ENCODE results near the gene R3HCC1L.
"Not testable (repeated sequence)": the region's sequence is repeated elsewhere in the genome, so short reads cannot be mapped to it uniquely, and the experiment has no call there.

R3HCC1L gene

DNA sequence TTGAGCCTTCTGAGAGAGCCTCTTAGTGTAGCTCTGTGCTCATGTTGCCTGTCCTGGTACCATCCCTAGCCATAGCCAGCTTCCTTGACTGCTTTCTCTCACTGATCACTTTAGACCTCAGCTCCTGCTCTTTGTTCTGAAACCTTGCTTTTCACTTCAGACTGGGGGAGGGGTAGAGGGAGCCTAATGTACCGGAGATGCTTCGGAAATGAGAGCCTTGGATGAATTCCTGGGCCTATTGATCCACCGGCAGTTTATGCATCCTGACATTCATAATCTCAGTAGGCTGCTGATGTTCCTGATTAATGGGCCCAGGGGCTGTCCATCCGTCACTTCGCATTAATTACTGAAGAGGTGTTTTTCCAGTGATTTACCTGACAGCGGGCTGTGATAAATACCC, 38.8 kb downstream of the R3HCC1L start:
- ChIA-PET POLR2A (ENCODE audit: low non-redundant PET) (no interaction called here), CTCF (no interaction called here)
- DNase-seq (ENCODE audit: low spot score), result no peak
- TF ChIP-seq, protein P1, sequence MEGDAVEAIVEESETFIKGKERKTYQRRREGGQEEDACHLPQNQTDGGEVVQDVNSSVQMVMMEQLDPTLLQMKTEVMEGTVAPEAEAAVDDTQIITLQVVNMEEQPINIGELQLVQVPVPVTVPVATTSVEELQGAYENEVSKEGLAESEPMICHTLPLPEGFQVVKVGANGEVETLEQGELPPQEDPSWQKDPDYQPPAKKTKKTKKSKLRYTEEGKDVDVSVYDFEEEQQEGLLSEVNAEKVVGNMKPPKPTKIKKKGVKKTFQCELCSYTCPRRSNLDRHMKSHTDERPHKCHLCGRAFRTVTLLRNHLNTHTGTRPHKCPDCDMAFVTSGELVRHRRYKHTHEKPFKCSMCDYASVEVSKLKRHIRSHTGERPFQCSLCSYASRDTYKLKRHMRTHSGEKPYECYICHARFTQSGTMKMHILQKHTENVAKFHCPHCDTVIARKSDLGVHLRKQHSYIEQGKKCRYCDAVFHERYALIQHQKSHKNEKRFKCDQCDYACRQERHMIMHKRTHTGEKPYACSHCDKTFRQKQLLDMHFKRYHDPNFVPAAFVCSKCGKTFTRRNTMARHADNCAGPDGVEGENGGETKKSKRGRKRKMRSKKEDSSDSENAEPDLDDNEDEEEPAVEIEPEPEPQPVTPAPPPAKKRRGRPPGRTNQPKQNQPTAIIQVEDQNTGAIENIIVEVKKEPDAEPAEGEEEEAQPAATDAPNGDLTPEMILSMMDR (conservative IDR thresholded peaks at IDR 0.05; ENCODE audit: low read depth), result no peak
- H3K27ac ChIP-seq, result no peak overlapping the region

DNA sequence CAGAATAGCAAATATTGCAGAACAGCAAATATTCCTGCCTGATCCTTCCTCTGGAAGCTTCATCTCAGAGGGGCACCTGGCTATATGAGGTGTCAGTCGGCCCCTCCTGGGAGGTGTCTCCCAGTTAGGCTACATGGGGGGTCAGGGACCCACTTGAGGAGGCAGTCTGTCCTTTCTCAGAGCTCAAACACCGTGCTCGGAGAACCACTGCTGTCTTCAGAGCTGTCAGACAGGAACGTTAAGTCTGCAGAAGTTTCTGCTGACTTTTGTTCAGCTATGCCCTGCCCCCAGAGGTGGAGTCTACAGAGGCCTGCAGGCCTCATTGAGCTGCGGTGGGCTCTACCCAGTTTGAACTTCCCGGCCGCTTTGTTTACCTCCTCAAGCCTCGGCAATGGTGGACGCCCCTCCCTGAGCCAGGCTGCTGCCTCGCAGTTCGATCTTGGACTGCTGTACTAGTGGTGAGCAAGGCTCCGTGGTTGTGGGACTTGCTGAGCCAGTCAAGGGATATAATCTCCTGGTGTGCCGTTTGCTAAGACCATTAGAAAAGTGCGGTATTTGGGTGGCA, 48.0 kb downstream of the R3HCC1L start:
- DNase-seq (ENCODE audit: low spot score); H3K27ac ChIP-seq; POLR2A ChIA-PET (ENCODE audit: low non-redundant PET): not testable (repeated sequence)
- CTCF ChIA-PET, result interaction anchor here (0.6 kb wide), 1 partner anchor 40 kb away, joined by 4 read pairs; no protein-coding TSS in a partner anchor

DNA sequence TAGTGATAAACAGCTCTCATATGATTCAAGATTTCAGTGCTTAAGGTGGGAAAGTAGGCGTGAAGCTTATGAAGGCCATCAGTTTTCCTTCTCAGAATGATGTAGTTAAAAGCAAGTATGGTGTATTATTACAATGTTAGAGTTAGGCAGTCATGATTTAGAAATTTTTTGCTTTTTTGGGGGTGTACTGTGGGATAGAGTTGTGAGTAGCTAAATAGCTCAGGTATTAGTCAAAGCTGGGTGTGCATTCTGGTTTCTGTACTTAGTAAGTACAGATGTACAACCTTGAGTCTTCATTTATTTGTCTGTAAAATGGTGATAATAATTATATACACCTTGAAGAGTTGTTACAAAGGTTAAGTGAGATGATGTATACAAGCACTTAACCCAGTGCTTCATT, 52.2 kb downstream of the R3HCC1L start:
- POLR2A ChIA-PET (ENCODE audit: low non-redundant PET), result no interaction called here
- DNase-seq (ENCODE audit: low spot score), result no peak
- TF ChIP-seq, protein P1 (conservative IDR thresholded peaks at IDR 0.05; ENCODE audit: low read depth), result no peak
- no peak overlapping the region for H3K27ac ChIP-seq
- CTCF ChIA-PET, result no interaction called here

DNA sequence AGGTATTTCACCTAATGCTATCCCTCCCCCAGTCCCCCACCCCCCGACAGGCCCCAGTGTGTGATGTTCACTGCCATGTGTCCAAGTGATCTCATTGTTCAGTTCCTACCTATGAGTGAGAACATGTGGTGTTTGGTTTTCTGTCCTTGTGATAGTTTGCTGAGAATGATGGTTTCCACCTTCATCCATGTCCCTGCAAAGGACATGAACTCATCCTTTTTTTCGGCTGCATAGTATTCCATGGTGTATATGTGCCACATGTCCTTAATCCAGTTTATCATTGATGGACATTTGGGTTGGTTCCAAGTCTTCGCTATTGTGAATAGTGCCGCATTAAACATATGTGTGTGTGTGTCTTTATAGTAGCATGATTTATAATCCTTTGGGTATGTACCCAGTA, 56.3 kb downstream of the R3HCC1L start:
- H3K27ac ChIP-seq; CTCF ChIA-PET; POLR2A ChIA-PET (ENCODE audit: low non-redundant PET); DNase-seq (ENCODE audit: low spot score): not testable (repeated sequence)

DNA sequence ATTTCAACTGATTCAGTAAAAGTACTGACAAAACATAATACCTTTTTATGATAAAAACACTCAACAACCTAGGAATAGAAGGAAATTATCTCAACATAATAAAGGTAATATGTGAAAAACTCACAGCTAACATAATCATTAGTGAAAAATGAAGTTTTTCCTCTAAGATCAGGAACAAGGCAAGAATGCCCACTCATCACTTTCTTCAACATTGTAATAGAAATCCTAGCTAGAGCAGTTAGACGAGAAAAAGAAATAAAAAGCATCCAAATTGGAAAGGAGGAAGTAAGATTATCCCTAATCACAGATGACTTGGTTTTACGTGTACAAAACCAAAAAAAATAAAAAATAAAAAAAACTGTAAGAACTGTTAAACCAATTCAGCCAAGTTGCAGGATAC, 58.6 kb downstream of the R3HCC1L start:
- TF ChIP-seq, protein P1 (conservative IDR thresholded peaks at IDR 0.05; ENCODE audit: low read depth), result no peak
- no peak for DNase-seq (ENCODE audit: low spot score)
- ChIA-PET CTCF (no interaction called here), POLR2A (ENCODE audit: low non-redundant PET) (no interaction called here)
- H3K27ac ChIP-seq, result no peak overlapping the region

DNA sequence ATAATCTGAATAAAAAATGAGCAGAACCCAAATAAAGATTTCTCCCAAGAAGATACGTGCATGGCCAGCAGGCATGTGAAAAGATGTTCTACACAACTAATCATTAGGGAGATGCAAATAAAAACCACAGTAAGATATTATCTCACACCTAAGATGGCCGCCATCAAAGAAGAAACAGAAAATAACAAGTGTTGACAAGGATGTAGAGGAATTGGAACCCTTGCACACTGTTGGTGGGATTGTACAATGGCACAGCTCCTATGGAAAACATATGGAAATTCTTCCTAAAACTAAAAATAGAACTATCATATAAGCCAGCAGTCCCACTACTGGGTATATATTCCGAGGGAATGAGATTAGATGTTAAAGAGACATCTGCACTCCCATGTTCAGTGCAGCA, 60.2 kb downstream of the R3HCC1L start:
- CTCF ChIA-PET, result no interaction called here

DNA sequence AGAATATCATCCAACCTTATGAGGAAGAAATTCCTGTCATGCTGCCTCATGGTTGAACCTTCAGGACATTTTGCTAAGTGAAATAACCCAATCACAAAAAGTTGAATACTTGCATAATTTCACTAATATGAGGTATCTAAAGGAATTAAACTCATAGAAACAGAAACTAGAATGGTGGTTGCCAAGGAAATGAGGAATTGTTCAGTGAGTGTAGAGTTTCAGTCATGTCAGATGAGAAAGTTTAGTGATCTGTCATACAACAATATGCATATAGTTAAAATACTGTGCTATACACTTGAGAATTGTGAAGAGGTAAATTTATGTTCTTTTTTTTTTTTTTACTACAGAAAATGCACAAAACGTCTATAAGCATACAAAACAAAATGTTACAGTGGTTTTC, 60.7 kb downstream of the R3HCC1L start:
- no peak overlapping the region for H3K27ac ChIP-seq
- no peak for DNase-seq (ENCODE audit: low spot score)
- CTCF ChIA-PET, result no interaction called here
- POLR2A ChIA-PET (ENCODE audit: low non-redundant PET), result no interaction called here
- TF ChIP-seq, protein P1 (conservative IDR thresholded peaks at IDR 0.05; ENCODE audit: low read depth), result no peak

More for the DNA sequence above, 60.2 kb downstream of the R3HCC1L start:
- TF ChIP-seq, protein P1 (conservative IDR thresholded peaks at IDR 0.05; ENCODE audit: low read depth), result no peak
- no peak overlapping the region for H3K27ac ChIP-seq
- no peak for DNase-seq (ENCODE audit: low spot score)
- POLR2A ChIA-PET (ENCODE audit: low non-redundant PET), result no interaction called here

DNA sequence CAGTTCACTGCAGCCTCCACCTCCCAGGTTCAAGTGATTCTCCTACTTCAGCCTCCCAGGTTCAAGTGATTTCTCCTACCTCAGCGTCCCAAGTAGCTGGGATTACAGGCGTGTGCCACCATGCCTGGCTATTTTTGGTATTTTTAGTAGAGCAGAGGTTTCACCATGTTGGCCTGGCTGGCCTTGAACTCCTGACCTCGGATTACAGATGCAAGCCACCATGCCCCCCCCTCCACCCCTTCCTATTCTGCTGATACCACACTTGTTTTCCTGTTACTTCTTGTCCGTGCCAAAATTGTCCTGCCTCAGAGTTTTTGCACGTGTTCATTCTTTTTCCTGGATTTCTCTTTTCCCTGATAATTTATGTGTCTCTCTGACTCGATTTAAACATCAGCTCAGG, 62.5 kb downstream of the R3HCC1L start:
- ChIA-PET CTCF (interaction anchor here (0.6 kb wide), 1 partner anchor 11 kb away, joined by 3 read pairs; no protein-coding TSS in a partner anchor), POLR2A (ENCODE audit: low non-redundant PET) (no interaction called here)
- TF ChIP-seq, protein P1 (conservative IDR thresholded peaks at IDR 0.05; ENCODE audit: low read depth), result no peak
- no peak overlapping the region for H3K27ac ChIP-seq
- no peak for DNase-seq (ENCODE audit: low spot score)
